H1 (cell line): Measurements from ENCODE around the gene EPHA4.

Experiments
- ATF2 ChIP-seq: IDR thresholded peaks from 2 replicates; pipeline ENCODE4 v1.6.1; 2012; ENCODE audit warnings: low read length, inconsistent platforms
- BCL11A ChIP-seq, 2 experiments: IDR thresholded peaks; one replicate each; pipeline ENCODE4 v1.6.1; 2011; ENCODE audit warnings: low read depth in 2 of 2, low read length in 2 of 2, mild to moderate bottlenecking in 2 of 2
- CHD2 ChIP-seq: IDR thresholded peaks from 2 replicates; pipeline ENCODE4 v1.6.1; 2012; ENCODE audit warnings: low read length, improper control_type of control experiment
- GABPA ChIP-seq: IDR thresholded peaks from 2 replicates; pipeline ENCODE4 v1.6.1; 2011; ENCODE audit warnings: mild to moderate bottlenecking, low read length, moderate library complexity, borderline replicate concordance; ENCODE audit not compliant: insufficient read depth
- HDAC2 ChIP-seq, 2 experiments: fragments of 300-600 bp in 1 of 2; sonication (generic) in 1 of 2; IDR thresholded peaks; 2 replicates each; pipeline ENCODE4 v1.6.1; 2011 to 2012; ENCODE audit warnings: low read depth in 2 of 2, low read length in 2 of 2, mild to moderate bottlenecking in 2 of 2, moderate library complexity in 2 of 2, borderline replicate concordance in 1 of 2, inconsistent platforms in 1 of 2
- POLR2A ChIP-seq, 2 experiments: IDR thresholded peaks; 1 replicate in 1 of 2; 2 replicates in 1 of 2; pipeline ENCODE4 v1.6.1; 2011; ENCODE audit warnings: low read depth in 2 of 2, low read length in 2 of 2, mild to moderate bottlenecking in 2 of 2; ENCODE audit errors: control extremely low read depth in 1 of 2
- RXRA ChIP-seq: IDR thresholded peaks from 2 replicates; pipeline ENCODE4 v1.6.1; 2011; ENCODE audit warnings: low read depth, mild to moderate bottlenecking, low read length, moderate library complexity; ENCODE audit not compliant: insufficient read depth
- SP1 ChIP-seq: IDR thresholded peaks from 2 replicates; pipeline ENCODE4 v1.6.1; 2011; ENCODE audit warnings: low read depth, low read length
- ZNF274 ChIP-seq: IDR thresholded peaks from 2 replicates; pipeline ENCODE4 v1.7.0; 2012; ENCODE audit warnings: low read length, borderline replicate concordance; ENCODE audit errors: extremely low read depth
- TF ChIP-seq, protein P1 (sequence below), 3 experiments: IDR thresholded peaks; 1 replicate in 2 of 3; 2 replicates in 1 of 3; pipeline versions ENCODE4 v1.5.1 to v1.6.1; 2011; ENCODE audit warnings: low read length in 3 of 3, mild to moderate bottlenecking in 3 of 3, inconsistent platforms in 2 of 3, low read depth in 1 of 3, moderate library complexity in 1 of 3; ENCODE audit not compliant: insufficient read depth in 1 of 3; ENCODE audit errors: control extremely low read depth in 1 of 3
- TF ChIP-seq, protein P2 (sequence below): IDR thresholded peaks from 2 replicates; pipeline ENCODE4 v1.6.1; 2011; ENCODE audit warnings: low read length, improper control_type of control experiment
- TF ChIP-seq, protein P3 (sequence below): IDR thresholded peaks from 2 replicates; pipeline ENCODE4 v1.6.1; 2011; ENCODE audit warnings: low read depth, mild to moderate bottlenecking, low read length; ENCODE audit not compliant: insufficient read depth

DNA sequence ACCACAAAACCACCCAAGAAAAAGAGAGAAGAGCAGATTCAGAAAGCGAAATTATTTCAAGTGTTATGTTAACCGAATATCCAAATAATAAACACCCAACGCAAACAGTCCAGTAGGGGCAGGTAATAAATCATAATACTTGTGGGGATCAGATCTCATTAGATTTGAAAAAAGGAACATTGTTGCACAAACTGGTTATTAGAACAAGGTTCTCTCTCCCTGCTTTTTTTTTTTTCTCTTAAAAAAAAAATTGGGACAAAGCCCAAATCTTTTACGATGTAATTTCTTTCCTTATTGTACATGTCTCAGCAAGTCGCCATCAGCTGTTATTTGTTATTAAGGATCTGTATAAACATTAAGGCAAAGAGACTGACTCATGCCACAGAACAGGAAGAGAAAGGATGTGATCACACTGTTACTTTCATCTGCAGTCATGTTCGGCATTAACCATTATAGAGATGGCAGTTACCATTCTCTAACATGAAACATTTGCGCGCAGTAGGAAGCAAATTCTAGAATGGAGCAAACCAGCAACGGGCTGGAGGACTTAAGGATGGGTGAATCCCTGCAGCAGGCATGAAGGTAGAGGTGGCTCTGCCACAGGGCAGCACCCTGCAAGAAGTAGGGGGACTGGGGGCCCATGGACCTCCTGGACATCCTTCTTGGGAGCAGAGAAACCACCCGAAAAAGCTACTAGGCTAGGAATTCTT is 42.0 kb downstream of the EPHA4 start:
- TF ChIP-seq POLR2A (IDR thresholded peaks at IDR 0.05; ENCODE audit: control extremely low read depth in 1 of 2, low read depth in 2 of 2, low read length in 2 of 2) (no peak), RXRA (no peak), HDAC2 (IDR thresholded peaks at IDR 0.05; ENCODE audit: borderline replicate concordance in 1 of 2, low read depth in 2 of 2, low read length in 2 of 2) (no peak), GABPA (no peak), ATF2 (no peak), SP1 (no peak), CHD2 (no peak), BCL11A (IDR thresholded peaks at IDR 0.05; ENCODE audit: low read depth in 2 of 2, low read length in 2 of 2) (no peak), ZNF274 (no peak)
- TF ChIP-seq, protein P1, sequence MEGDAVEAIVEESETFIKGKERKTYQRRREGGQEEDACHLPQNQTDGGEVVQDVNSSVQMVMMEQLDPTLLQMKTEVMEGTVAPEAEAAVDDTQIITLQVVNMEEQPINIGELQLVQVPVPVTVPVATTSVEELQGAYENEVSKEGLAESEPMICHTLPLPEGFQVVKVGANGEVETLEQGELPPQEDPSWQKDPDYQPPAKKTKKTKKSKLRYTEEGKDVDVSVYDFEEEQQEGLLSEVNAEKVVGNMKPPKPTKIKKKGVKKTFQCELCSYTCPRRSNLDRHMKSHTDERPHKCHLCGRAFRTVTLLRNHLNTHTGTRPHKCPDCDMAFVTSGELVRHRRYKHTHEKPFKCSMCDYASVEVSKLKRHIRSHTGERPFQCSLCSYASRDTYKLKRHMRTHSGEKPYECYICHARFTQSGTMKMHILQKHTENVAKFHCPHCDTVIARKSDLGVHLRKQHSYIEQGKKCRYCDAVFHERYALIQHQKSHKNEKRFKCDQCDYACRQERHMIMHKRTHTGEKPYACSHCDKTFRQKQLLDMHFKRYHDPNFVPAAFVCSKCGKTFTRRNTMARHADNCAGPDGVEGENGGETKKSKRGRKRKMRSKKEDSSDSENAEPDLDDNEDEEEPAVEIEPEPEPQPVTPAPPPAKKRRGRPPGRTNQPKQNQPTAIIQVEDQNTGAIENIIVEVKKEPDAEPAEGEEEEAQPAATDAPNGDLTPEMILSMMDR (IDR thresholded peaks at IDR 0.05; ENCODE audit: control extremely low read depth in 1 of 3, insufficient read depth in 1 of 3, low read depth in 1 of 3, low read length in 3 of 3) = no peak
- TF ChIP-seq, protein P2, sequence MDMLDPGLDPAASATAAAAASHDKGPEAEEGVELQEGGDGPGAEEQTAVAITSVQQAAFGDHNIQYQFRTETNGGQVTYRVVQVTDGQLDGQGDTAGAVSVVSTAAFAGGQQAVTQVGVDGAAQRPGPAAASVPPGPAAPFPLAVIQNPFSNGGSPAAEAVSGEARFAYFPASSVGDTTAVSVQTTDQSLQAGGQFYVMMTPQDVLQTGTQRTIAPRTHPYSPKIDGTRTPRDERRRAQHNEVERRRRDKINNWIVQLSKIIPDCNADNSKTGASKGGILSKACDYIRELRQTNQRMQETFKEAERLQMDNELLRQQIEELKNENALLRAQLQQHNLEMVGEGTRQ = no peak
- TF ChIP-seq, protein P3, sequence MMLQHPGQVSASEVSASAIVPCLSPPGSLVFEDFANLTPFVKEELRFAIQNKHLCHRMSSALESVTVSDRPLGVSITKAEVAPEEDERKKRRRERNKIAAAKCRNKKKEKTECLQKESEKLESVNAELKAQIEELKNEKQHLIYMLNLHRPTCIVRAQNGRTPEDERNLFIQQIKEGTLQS = no peak
